Lower lobe of right lung (tissue), 2 donors: ENCODE results near the gene TIMMDC1. TPM values are rescaled to one million over a fixed set of nuclear protein-coding genes. Genes with fewer than 3 reads are reported as not detected.
"Not testable (repeated sequence)": the region's sequence is repeated elsewhere in the genome, so short reads cannot be mapped to it uniquely, and the experiment has no call there.

Experiments used
- ATAC-seq, 2 donors: fragments of 200-7000 bp; cut with Tn5 transposase; one replicate each; pipeline ENCODE4 v1.9.1; 2020 to 2022; ENCODE audit warnings: mild to moderate bottlenecking in 2 of 2, moderate library complexity in 2 of 2
- DNase-seq: peaks from one replicate; pipeline ENCODE4 v3.0.0-alpha.2; 2020
- H3K27ac ChIP-seq: fragments of 200-600 bp; one replicate; pipeline ENCODE4 v1.8.0; 2022
- H3K27me3 ChIP-seq: fragments of 200-600 bp; one replicate; pipeline ENCODE4 v1.8.0; 2022; ENCODE audit warnings: low read depth
- H3K36me3 ChIP-seq: fragments of 200-600 bp; one replicate; pipeline ENCODE4 v1.8.0; 2022; ENCODE audit warnings: mild to moderate bottlenecking
- H3K4me1 ChIP-seq: fragments of 200-600 bp; one replicate; pipeline ENCODE4 v1.8.0; 2022
- H3K4me3 ChIP-seq: fragments of 200-600 bp; one replicate; pipeline ENCODE4 v1.8.0; 2022; ENCODE audit warnings: mild to moderate bottlenecking
- H3K9me3 ChIP-seq: fragments of 200-600 bp; one replicate; pipeline ENCODE4 v1.8.0; 2022
- intact Hi-C: fragments of 100-400 bp; cut with DNase I; formaldehyde crosslinking; loops from one replicate; pipeline ENCODE4 v1.11.0; 2022
- total RNA-seq: library from RNA; stranded (reverse); fragmentation: NEBNext Ultra II Directional; extraction: Animal tissue kit (Norgen Biotek cat#: 25700); gene quantifications from one replicate; pipeline ENCODE4 v1.2.1, GENCODE V29; 2021
- TF ChIP-seq, protein P1 (sequence below): fragments of 200-600 bp; IDR thresholded peaks from one replicate; pipeline ENCODE4 v1.8.0; 2022; ENCODE audit warnings: antibody characterized with exemption, mild to moderate bottlenecking
- donor health status: DM: no; HTN: yes; CAD: no; lungs with severe emphysema.

TIMMDC1 gene
- total RNA-seq, 1 donor from 2014 or later = 99.4 TPM

DNA sequence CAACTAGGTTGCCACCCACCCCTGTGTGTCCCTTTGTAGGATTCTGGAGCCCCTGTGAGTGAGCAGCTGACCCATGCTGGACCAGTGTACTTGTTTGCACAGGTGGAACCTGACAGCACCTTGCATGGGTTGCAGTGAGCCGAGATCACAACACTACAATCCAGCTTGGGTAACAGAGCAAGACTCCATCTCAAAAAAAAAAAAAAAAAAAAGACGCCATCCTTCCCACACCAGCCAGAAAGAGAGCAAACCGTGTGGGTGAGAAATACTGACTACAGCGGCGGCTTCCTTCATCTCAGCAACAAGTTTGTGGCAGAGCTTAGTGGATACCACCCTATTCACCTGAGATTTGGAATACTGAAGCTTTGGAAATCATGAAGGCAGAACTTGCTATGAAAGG, 61.8 kb downstream of the TIMMDC1 start:
- Histone ChIP-seq H3K4me3 (no peak overlapping the region), H3K27ac (no peak overlapping the region), H3K9me3 (peaks cover 4% of the 10 kb centered on the region), H3K36me3 (no peaks in the 10 kb centered on the region), H3K4me1 (peaks cover 16% of the 10 kb centered on the region), H3K27me3 (no peaks in the 10 kb centered on the region)
- intact Hi-C loops = no loop called here
- DNase-seq (no peak), ATAC-seq (no peak)
- TF ChIP-seq, protein P1, sequence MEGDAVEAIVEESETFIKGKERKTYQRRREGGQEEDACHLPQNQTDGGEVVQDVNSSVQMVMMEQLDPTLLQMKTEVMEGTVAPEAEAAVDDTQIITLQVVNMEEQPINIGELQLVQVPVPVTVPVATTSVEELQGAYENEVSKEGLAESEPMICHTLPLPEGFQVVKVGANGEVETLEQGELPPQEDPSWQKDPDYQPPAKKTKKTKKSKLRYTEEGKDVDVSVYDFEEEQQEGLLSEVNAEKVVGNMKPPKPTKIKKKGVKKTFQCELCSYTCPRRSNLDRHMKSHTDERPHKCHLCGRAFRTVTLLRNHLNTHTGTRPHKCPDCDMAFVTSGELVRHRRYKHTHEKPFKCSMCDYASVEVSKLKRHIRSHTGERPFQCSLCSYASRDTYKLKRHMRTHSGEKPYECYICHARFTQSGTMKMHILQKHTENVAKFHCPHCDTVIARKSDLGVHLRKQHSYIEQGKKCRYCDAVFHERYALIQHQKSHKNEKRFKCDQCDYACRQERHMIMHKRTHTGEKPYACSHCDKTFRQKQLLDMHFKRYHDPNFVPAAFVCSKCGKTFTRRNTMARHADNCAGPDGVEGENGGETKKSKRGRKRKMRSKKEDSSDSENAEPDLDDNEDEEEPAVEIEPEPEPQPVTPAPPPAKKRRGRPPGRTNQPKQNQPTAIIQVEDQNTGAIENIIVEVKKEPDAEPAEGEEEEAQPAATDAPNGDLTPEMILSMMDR = no peak

DNA sequence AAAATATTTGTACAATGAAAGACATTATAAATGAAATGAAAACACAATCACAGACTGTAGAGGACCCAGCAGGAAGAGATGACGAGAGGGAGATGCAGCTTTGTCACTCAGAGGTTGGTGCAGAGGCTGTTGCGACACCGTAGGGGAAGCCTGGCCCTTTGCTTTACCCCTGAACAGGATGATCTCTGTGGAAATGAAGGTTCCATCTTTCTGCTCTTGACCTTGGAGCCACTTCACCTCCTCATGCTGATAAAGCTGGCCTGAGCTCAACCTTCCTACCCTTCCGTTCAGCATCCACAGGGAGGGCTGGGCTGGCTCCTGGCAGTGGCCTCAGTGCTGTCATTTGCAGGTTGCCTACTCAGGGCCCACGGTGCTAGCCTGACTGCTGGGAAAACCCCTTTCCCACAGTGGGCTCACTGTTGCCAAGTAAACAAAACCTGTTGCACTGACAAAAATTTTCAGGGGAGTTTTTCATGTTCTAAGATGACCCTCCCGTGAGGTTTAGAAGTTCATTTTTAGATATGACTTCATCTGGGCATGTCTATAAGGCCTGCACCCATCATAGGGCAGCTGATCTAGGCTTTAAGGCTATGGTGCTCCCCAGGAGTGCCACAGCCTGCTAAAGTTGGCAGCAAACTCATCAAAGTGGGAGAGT, 64.1 kb downstream of the TIMMDC1 start:
- H3K4me1 ChIP-seq = peaks cover 9% of the 10 kb centered on the region
- intact Hi-C loops = no loop called here
- H3K27ac ChIP-seq = no peak overlapping the region
- no peak for DNase-seq
- peaks cover 4% of the 10 kb centered on the region for H3K9me3 ChIP-seq
- no peaks in the 10 kb centered on the region for H3K36me3 ChIP-seq
- TF ChIP-seq, protein P1 = no peak
- no peaks in the 10 kb centered on the region for H3K27me3 ChIP-seq
- no peak overlapping the region for H3K4me3 ChIP-seq
- ATAC-seq = peak; percentile 74 to 77

DNA sequence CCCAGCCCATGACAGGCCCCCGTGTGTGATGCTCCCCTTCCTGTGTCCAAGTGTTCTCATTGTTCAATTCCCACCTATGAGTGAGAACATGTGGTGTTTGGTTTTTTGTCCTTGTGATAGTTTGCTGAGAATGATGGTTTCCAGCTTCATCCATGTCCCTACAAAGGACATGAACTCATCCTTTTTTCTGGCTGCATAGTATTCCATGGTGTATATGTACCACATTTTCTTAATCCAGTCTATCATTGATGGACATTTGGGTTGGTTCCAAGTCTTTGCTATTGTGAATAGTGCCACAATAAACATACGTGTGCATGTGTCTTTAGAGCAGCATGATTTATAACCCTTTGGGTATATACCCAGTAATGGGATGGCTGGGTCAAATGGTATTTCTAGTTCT, 65.0 kb downstream of the TIMMDC1 start:
- DNase-seq, H3K4me3 ChIP-seq, ATAC-seq, H3K4me1 ChIP-seq, H3K27ac ChIP-seq, H3K36me3 ChIP-seq, H3K27me3 ChIP-seq, intact Hi-C loops, H3K9me3 ChIP-seq: not testable (repeated sequence)

DNA sequence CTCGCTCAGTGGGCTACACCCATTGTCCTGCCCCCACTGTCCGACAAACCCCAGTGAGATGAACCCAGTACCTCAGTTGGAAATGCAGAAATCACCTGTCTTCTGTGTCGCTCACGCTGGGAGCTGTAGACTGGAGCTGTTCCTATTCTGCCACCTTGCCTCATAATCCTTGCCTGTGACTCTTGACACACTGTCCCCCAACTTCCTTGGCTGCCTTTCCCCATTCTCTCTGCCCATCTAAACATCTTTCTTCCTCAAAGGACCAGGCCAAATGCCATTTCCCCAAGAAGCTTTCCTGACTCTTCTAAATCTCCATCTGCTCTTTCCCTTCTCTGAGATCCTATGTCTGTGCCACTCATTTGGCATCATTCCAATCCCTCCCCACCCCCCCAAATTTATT, 70.8 kb downstream of the TIMMDC1 start:
- Histone ChIP-seq H3K27ac (no peak overlapping the region), H3K4me3 (no peak overlapping the region), H3K9me3 (peaks cover 3% of the 10 kb centered on the region), H3K36me3 (no peaks in the 10 kb centered on the region), H3K4me1 (peaks cover 11% of the 10 kb centered on the region), H3K27me3 (no peaks in the 10 kb centered on the region)
- intact Hi-C loops = no loop called here
- TF ChIP-seq, protein P1 = no peak
- ATAC-seq (peak; percentile 54 to 70), DNase-seq (no peak)

DNA sequence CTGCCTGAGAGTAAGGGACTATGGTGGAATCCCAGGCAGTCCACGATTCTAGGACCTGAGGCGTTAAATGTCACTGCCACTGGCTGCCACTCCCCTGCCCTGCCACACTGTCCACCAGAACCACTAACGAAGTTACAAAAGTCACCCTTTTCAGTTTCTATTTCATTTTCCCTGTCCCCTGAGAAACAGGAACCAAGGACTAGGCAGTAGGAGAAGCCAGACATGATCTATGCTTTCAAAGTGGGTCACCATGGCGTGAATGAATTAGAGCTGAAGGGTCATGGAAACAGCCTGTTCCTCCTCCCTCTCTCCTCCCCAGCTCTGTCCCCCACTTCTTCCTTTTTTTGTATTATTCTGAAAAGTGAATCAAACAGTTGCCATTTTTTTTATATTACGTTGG, 71.9 kb downstream of the TIMMDC1 start:
- peak overlapping the region; percentile 44 for H3K27ac ChIP-seq
- TF ChIP-seq, protein P1 = no peak
- no peaks in the 10 kb centered on the region for H3K27me3 ChIP-seq
- intact Hi-C loops = no loop called here
- no peak overlapping the region for H3K4me3 ChIP-seq
- peaks cover 11% of the 10 kb centered on the region for H3K4me1 ChIP-seq
- DNase-seq (no peak), ATAC-seq (peak; percentile 88 to 93)
- H3K9me3 ChIP-seq = no peaks in the 10 kb centered on the region
- no peaks in the 10 kb centered on the region for H3K36me3 ChIP-seq

DNA sequence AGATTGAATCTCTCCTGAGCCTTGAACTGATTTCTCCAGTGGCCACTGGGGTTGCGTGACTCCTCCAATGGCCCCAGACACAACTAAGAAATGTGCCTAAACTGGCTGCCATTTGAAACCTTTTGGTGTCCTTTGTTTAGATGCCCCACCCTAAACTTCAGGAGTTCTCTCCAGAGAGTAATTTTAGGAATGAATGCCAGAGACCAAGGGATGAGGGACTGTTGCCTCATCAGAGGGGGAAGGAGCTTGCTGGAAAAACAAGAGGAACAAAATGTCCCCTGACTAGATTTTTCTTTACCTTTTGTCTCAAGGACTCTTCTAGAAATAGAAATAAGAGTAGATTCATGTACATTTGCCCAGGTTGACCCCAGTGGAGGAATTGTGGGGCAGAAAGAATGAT, 72.9 kb downstream of the TIMMDC1 start:
- H3K9me3 ChIP-seq = no peaks in the 10 kb centered on the region
- H3K27me3 ChIP-seq = no peaks in the 10 kb centered on the region
- DNase-seq = no peak
- peak in 1 of 2 donors; percentile 45 for ATAC-seq
- intact Hi-C loops = no loop called here
- TF ChIP-seq, protein P1 = no peak
- H3K4me1 ChIP-seq = peaks cover 11% of the 10 kb centered on the region
- H3K36me3 ChIP-seq = no peaks in the 10 kb centered on the region
- peak overlapping the region; percentile 44 for H3K27ac ChIP-seq
- H3K4me3 ChIP-seq = no peak overlapping the region
